Measurements from ENCODE around the gene KLK6.

The KLK6 gene

GRCh38 chr19:51012661-51013190 is 43.3 kb upstream of the KLK6 start:
- Histone ChIP-seq H3K4me1 (no peaks in the 10 kb centered on the region), H3K27me3 (peaks cover 22% of the 10 kb centered on the region), H3K36me3 (no peaks in the 10 kb centered on the region), H3K9me3 (no peaks in the 10 kb centered on the region), H3K4me3 (ENCODE audit: low read depth, low read length) (no peak overlapping the region)
- no peak for TF ChIP-seq CTCF (IDR thresholded peaks at IDR 0.05; ENCODE audit: low read depth, low read length)
- DNase-seq: no peak

- Histone ChIP-seq H3K4me3 (ENCODE audit: low read depth, low read length) (no peak overlapping the region), H3K27me3 (peaks cover 16% of the 10 kb centered on the region), H3K9me3 (no peaks in the 10 kb centered on the region), H3K4me1 (no peaks in the 10 kb centered on the region), H3K36me3 (no peaks in the 10 kb centered on the region)
- no peak for DNase-seq
- TF ChIP-seq CTCF (IDR thresholded peaks at IDR 0.05; ENCODE audit: low read depth, low read length): no peak
Observed at GRCh38 chr19:51010066-51010795, 40.8 kb upstream of the KLK6 start.

- Histone ChIP-seq H3K27me3 (peaks cover 16% of the 10 kb centered on the region), H3K9me3 (no peaks in the 10 kb centered on the region), H3K36me3 (no peaks in the 10 kb centered on the region), H3K4me1 (no peaks in the 10 kb centered on the region), H3K4me3 (ENCODE audit: low read depth, low read length) (no peak overlapping the region)
- no peak for DNase-seq
- TF ChIP-seq CTCF (IDR thresholded peaks at IDR 0.05; ENCODE audit: low read depth, low read length): no peak
Observed at GRCh38 chr19:51009061-51009891, 39.9 kb upstream of the KLK6 start.

GRCh38 chr19:51007488-51007887 is 38.1 kb upstream of the KLK6 start:
- Histone ChIP-seq H3K27me3 (peaks cover 16% of the 10 kb centered on the region), H3K36me3 (no peaks in the 10 kb centered on the region), H3K9me3 (no peaks in the 10 kb centered on the region), H3K4me3 (ENCODE audit: low read depth, low read length) (no peak overlapping the region), H3K4me1 (no peaks in the 10 kb centered on the region)
- no peak for TF ChIP-seq CTCF (IDR thresholded peaks at IDR 0.05; ENCODE audit: low read depth, low read length)
- no peak for DNase-seq

GRCh38 chr19:51006406-51006805 is 37.0 kb upstream of the KLK6 start:
- no peaks in the 10 kb centered on the region for H3K4me1 ChIP-seq
- no peak for DNase-seq
- no peaks in the 10 kb centered on the region for H3K36me3 ChIP-seq
- no peak overlapping the region for H3K4me3 ChIP-seq (ENCODE audit: low read depth, low read length)
- TF ChIP-seq CTCF (IDR thresholded peaks at IDR 0.05; ENCODE audit: low read depth, low read length): no peak
- H3K9me3 ChIP-seq: no peaks in the 10 kb centered on the region
- H3K27me3 ChIP-seq: peaks cover 16% of the 10 kb centered on the region

GRCh38 chr19:51005248-51005647 is 35.9 kb upstream of the KLK6 start:
- H3K4me3 ChIP-seq (ENCODE audit: low read depth, low read length): no peak overlapping the region
- no peaks in the 10 kb centered on the region for H3K9me3 ChIP-seq
- no peaks in the 10 kb centered on the region for H3K4me1 ChIP-seq
- H3K27me3 ChIP-seq: peaks cover 16% of the 10 kb centered on the region
- no peaks in the 10 kb centered on the region for H3K36me3 ChIP-seq
- TF ChIP-seq CTCF (IDR thresholded peaks at IDR 0.05; ENCODE audit: low read depth, low read length): no peak
- no peak for DNase-seq

Data from BE2C (cell line).